Mesangial cell (primary cell): ENCODE results near the gene DNPH1. TPM values are rescaled to one million over a fixed set of nuclear protein-coding genes. Genes with fewer than 3 reads are reported as not detected.

Experiments used
- total RNA-seq: library from RNA; depleted of rRNA; stranded (reverse); fragments of >200 nt; gene quantifications from 2 replicates; pipeline ENCODE4 v1.2.3, GENCODE V29; 2015

DNPH1 gene, protein sequence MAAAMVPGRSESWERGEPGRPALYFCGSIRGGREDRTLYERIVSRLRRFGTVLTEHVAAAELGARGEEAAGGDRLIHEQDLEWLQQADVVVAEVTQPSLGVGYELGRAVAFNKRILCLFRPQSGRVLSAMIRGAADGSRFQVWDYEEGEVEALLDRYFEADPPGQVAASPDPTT
- 90.3 and 107 TPM in 2 replicates for total RNA-seq

DNA sequence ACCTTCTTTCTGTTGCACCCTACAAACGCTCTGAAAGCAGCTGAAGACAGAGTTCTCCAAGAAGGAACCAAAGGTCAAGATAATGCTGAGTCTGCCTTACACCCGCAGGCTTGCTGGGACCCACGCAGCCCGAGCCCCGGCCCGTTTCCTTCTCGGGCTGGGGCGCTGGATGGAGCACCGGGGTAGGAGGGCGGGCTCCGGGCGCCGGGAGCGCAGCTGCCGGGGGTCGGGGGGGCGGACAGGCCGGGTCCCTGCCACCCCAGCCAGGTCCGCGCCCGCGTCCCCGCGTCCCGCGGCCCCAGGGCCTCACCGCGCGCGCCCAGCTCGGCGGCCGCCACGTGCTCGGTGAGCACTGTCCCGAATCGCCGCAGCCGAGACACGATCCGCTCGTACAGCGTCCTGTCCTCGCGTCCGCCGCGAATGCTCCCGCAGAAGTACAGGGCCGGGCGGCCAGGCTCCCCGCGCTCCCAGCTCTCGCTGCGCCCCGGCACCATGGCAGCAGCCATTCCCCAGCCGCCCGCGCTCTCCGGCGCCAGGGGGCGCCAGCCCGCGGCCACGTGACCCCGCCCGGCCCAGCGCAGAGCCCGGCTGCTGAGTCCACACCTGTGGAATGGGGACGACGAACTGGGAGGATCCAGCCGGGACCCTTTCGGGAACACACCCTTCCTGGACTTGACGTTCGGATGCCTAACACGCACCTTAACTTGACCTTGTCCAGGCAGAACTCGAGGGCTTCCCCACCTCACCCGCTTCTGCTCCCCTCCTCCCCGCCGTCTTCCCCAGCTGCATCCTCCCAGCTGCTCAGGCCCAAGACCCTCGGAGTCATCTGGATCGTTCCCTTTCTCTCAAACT is at the start of gene DNPH1:
TSS of gene DNPH1 (minus strand) at position 531 of the 852 bp plus-strand sequence. CDS start at position 506, 25 bp downstream.

DNA sequence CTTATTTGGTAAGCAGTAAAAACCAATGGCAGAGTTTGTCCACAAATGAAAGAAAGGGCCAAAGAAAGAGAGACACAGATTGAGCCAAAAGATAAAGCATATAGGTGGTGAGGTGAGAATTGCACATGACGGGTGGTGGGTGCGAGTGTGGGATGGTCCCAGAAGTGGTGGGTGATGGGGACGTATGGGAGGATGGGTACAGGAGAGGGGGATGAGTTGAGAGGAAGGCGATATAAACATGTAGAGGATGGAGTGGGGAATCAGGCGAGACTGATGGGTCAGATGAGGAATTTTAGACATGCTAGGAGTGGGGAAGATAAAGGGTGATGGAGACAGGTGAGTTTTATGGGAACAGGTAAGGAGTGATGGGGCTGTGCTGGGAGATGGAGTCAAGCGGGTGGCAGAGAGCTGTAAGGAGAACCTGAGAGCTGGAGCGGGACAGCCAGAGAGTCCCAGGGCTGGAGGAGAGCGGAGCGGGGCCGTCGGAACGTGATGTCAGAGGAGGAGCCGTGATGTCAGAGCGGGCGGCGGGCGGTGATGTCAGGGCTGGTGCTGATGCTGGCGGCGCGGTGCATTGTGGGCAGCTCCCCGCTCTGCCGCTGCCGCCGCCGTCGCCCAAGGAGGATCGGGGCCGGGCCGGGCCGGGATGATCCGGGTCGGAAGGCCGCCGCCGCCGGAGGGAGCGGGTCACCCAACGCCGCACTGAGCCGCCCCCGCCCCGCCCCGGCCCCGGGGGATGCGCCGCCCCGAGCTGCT is 13.8 kb upstream of the DNPH1 start, which contains the start of gene TTBK1:
TSS of gene TTBK1 (plus strand) at position 574 of the 756 bp plus-strand sequence. CDS start 3,180 bp downstream, outside the sequence.

DNA sequence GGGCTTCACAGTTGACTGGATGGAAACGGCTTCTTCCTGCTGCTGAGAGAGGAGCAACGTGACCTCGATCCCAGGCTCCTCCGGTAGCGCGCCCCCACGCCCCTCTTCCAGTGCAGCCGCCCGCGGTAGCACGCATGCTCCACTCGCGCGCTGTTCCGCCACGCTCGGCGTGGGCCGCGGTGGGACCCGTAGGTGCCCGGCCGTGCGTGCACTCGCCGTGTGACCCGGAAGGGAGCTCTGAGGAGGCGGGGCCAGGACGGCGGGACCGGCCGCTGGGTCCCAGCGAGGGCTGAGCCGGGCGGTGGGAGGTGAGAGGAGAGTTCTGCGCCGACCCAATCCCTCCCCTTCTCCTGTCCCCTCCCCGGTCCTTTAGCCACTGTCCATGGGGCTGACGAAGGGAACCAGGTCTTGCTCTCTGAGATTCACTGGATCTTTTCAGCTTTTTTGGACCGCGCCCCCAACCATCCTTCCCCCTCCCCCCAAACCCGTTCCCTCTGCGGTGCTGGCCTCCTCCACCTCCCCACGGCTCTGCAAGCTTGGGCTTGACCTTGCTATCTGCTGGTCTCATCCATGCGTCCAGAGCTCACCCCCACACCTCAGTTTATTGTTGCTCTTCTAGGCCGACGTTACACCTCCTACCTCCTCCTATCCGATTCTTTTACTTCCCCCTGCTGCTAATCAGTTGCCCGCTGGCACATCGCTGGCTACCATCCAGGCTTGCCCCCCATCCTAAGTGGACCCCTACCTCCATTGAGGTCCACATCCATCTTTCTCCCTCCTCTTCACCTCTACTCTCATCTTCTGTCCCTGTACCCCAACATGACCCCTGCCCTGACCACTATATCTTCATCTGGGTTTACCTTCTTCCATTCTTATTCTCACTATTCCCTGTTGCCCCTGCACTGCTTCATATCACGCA is 47.1 kb downstream of the DNPH1 start, which contains the start of gene CUL9:
TSS of gene CUL9 (plus strand) at position 255 of the 919 bp plus-strand sequence. CDS start 2,115 bp downstream, outside the sequence.

Other genes with a start within 250 kb of the DNPH1 start
- 47.9 and 64.5 TPM in 2 replicates for gene PPP2R5D, start 244.9 kb downstream of the DNPH1 start, total RNA-seq
- gene MEA1, start 215.5 kb downstream of the DNPH1 start, total RNA-seq: 41.8 and 70.6 TPM in 2 replicates
- gene KLHDC3, start 215.2 kb downstream of the DNPH1 start, total RNA-seq: 90.0 and 96.8 TPM in 2 replicates
- gene RRP36, start 207.9 kb downstream of the DNPH1 start, total RNA-seq: 46.6 and 114 TPM in 2 replicates
- 22.3 and 55.4 TPM in 2 replicates for gene CUL7, start 175.6 kb downstream of the DNPH1 start, total RNA-seq
- 35.0 and 40.7 TPM in 2 replicates for gene MRPL2, start 170.0 kb downstream of the DNPH1 start, total RNA-seq
- 10.4 and 24.6 TPM in 2 replicates for gene KLC4, start 169.8 kb downstream of the DNPH1 start, total RNA-seq
- 132 and 236 TPM in 2 replicates for gene PTK7, start 153.2 kb downstream of the DNPH1 start, total RNA-seq
- 40.3 and 44.2 TPM in 2 replicates for gene SRF, start 58.2 kb downstream of the DNPH1 start, total RNA-seq
- gene CUL9, start 47.3 kb downstream of the DNPH1 start, total RNA-seq: 14.0 and 39.3 TPM in 2 replicates
- gene TTBK1, start 14.0 kb upstream of the DNPH1 start, total RNA-seq: under 0.01 and 0.13 TPM in 2 replicates
- not detected in 2 replicates for gene SLC22A7, start 68.8 kb upstream of the DNPH1 start, total RNA-seq
- not detected in 2 replicates for gene CRIP3, start 79.3 kb upstream of the DNPH1 start, total RNA-seq
- gene ZNF318, start 140.2 kb upstream of the DNPH1 start, total RNA-seq: 7.7 TPM in 2 replicates
- gene ABCC10, start 198.1 kb upstream of the DNPH1 start, total RNA-seq: 23.5 and 32.1 TPM in 2 replicates
- gene DLK2, start 226.1 kb upstream of the DNPH1 start, total RNA-seq: 0.38 and 1.3 TPM in 2 replicates
- gene TJAP1, start 248.1 kb upstream of the DNPH1 start, total RNA-seq: 15.3 and 20.3 TPM in 2 replicates